Raji (cell line): ENCODE results near the gene ITPKC.

ENCODE experiments used
- POLR2A ChIP-seq: IDR thresholded peaks from 2 replicates; pipeline ENCODE4 v1.6.1; 2011; ENCODE audit warnings: low read depth, low read length, control low read depth; ENCODE audit not compliant: insufficient read depth

ITPKC gene

GRCh38 chr19:40701758-40702157 lies 15.2 kb upstream of the ITPKC start:
- no peak for TF ChIP-seq POLR2A

- TF ChIP-seq POLR2A, result no peak
These were observed 14.4 kb upstream of the ITPKC start for GRCh38 chr19:40702337-40703012.

GRCh38 chr19:40703029-40703755 lies 13.7 kb upstream of the ITPKC start:
- no peak for TF ChIP-seq POLR2A

GRCh38 chr19:40704491-40705361 lies 12.2 kb upstream of the ITPKC start:
- TF ChIP-seq POLR2A, result no peak

- no peak for TF ChIP-seq POLR2A
These were observed 11.6 kb upstream of the ITPKC start for GRCh38 chr19:40705362-40705651.

- no peak for TF ChIP-seq POLR2A
These were observed 10.8 kb upstream of the ITPKC start for GRCh38 chr19:40705950-40706619.

GRCh38 chr19:40707615-40708014 lies 9.3 kb upstream of the ITPKC start:
- TF ChIP-seq POLR2A, result no peak

GRCh38 chr19:40709817-40710216 lies 7.1 kb upstream of the ITPKC start:
- no peak for TF ChIP-seq POLR2A

GRCh38 chr19:40713939-40714338 lies 3.0 kb upstream of the ITPKC start:
- TF ChIP-seq POLR2A, result no peak

- no peak; the same call in 1 of the 2 replicates for TF ChIP-seq POLR2A
These were observed 2.2 kb upstream of the ITPKC start for GRCh38 chr19:40714441-40715299.

- no peak for TF ChIP-seq POLR2A
These were observed 856 bp upstream of the ITPKC start for GRCh38 chr19:40716031-40716481.

- TF ChIP-seq POLR2A, result no peak
These were observed 490 bp downstream of the ITPKC start for GRCh38 chr19:40717325-40717879.

GRCh38 chr19:40717880-40718773 lies 1.2 kb downstream of the ITPKC start:
- TF ChIP-seq POLR2A, result no peak
